ENCODE data around the gene ATP6V0C.

DNA sequence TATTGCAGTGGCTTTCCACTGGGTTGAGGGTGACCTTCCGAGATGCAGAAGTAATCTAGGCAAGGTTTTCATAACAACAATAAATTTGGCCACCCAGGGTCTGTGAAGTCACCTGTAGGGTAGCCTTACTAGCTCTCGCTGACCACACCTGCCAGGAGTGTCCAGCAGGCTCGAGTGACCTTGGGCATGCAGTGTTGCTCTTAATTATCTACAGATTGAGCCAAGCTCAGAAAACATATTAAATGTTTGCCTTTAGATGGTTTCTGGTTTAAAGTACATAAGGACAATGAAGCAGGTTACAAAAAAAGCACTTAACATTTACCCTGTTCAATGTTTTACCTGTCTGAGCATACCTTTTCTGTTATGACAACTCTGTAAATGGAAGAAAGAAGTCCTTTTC, 37.0 kb upstream of the ATP6V0C start:
- TF ChIP-seq EZH2 (IDR thresholded peaks at IDR 0.05; ENCODE audit: borderline replicate concordance, insufficient read depth, low read depth, low read length, poor library complexity, severe bottlenecking): no peak
- TF ChIP-seq CTCF (IDR thresholded peaks at IDR 0.05): no peak
